ENCODE data around the gene PAIP2. TPM values are rescaled to one million over a fixed set of nuclear protein-coding genes. Genes with fewer than 3 reads are reported as not detected.

The PAIP2 gene
- total and polyA plus RNA-seq, 2 of the 4 experiments (the other 2 are of a cell fraction), result 41.9 to 59.5 TPM

GRCh38 chr5:139369181-139369580 lies 27.5 kb downstream of the PAIP2 start:
- H4K20me1 ChIP-seq (ENCODE audit: insufficient read depth, low read length), result peaks cover 28% of the 10 kb centered on the region; the same call in 1 of the 2 replicates
- no peaks in the 10 kb centered on the region for H3K27me3 ChIP-seq (ENCODE audit: control insufficient read depth, insufficient read depth, low read length)
- in situ Hi-C loops (cut with MboI; ENCODE audit: low sequenced_read_pairs) (no loop called here), intact Hi-C loops (cut with micrococcal nuclease) (no loop called here), dilution Hi-C loops (cut with HindIII; ENCODE audit: low sequenced_read_pairs, unreplicated experiment) (no loop called here)
- no peak overlapping the region for H2BK120ac ChIP-seq (ENCODE audit: low read depth, low read length)
- POLR2A ChIA-PET (ENCODE audit: unreplicated experiment), result no interaction called here
- peaks cover 13 to 49% of the 10 kb centered on the region in 2 experiments for H3K79me1 ChIP-seq (ENCODE audit: low read depth in 1 of 2, low read length in 2 of 2)
- ATAC-seq (ENCODE audit: low read depth) (peak; percentile 93), DNase-seq (peak; percentile 92)
- H3K14ac ChIP-seq (replicated peaks; ENCODE audit: low read depth, low read length), result 0 out of 2 replicates have a peak overlapping the region, but pooled peaks have one; percentile 46
- no peak overlapping the region for H4K91ac ChIP-seq (ENCODE audit: insufficient read depth, low read depth, low read length)
- no peak overlapping the region for H2AK9ac ChIP-seq (replicated peaks; ENCODE audit: low read depth, low read length, poor library complexity)
- no peak overlapping the region for H3K9ac ChIP-seq (ENCODE audit: low read depth, low read length)
- no peak overlapping the region for H3K56ac ChIP-seq (ENCODE audit: extremely low read depth, insufficient read depth, low read length)
- no peak overlapping the region for H3K4ac ChIP-seq (ENCODE audit: low read depth, low read length)
- no peak overlapping the region for H2BK15ac ChIP-seq (ENCODE audit: low read depth, low read length)
- peaks cover 41% of the 10 kb centered on the region for H3K36me3 ChIP-seq (ENCODE audit: control insufficient read depth, insufficient read depth, low read length)
- H3K23ac ChIP-seq (ENCODE audit: low read depth, low read length), result no peak overlapping the region
- H3K4me2 ChIP-seq (ENCODE audit: low read depth, low read length), result peak overlapping the region; percentile 48; the same call in 1 of the 2 replicates
- H2AK5ac ChIP-seq (ENCODE audit: low read depth, low read length), result no peak overlapping the region
- CTCF ChIA-PET, result no interaction called here
- no peak overlapping the region for H4K8ac ChIP-seq (ENCODE audit: low read depth in 2 of 2, low read length in 2 of 2)
- WGBS, 2 experiments (ENCODE audit: extremely low coverage in 2 of 2, insufficient read length in 1 of 2), result no CpG with 5 or more reads among the region's 1 CpG
- H2BK20ac ChIP-seq (ENCODE audit: low read depth, low read length), result no peak overlapping the region
- H3K9me3 ChIP-seq (ENCODE audit: control insufficient read depth, insufficient read depth, low read length), result no peaks in the 10 kb centered on the region
- H4K5ac ChIP-seq (ENCODE audit: low read depth, low read length), result no peak overlapping the region
- no peak overlapping the region for H2AFZ ChIP-seq (replicated peaks; ENCODE audit: low read length, poor library complexity)
- H3K18ac ChIP-seq (ENCODE audit: low read depth, low read length), result no peak overlapping the region
- TF ChIP-seq MAFK (IDR thresholded peaks at IDR 0.05; ENCODE audit: low read depth, low read length), result no peak
- TF ChIP-seq MXI1 (IDR thresholded peaks at IDR 0.05; ENCODE audit: borderline replicate concordance, low read depth, low read length), result no peak
- 0 out of 2 replicates have a peak, but pooled peaks have one; percentile 3 for TF ChIP-seq CEBPB (IDR thresholded peaks at IDR 0.05; ENCODE audit: low read depth, low read length)
- no peak for TF ChIP-seq RAD21 (IDR thresholded peaks at IDR 0.05; ENCODE audit: low read length)
- no peak for TF ChIP-seq ELK1 (IDR thresholded peaks at IDR 0.05; ENCODE audit: borderline replicate concordance, low read depth, low read length)
- TF ChIP-seq CHD1 (IDR thresholded peaks at IDR 0.05; ENCODE audit: low read depth, low read length), result no peak
- TF ChIP-seq, protein P1, sequence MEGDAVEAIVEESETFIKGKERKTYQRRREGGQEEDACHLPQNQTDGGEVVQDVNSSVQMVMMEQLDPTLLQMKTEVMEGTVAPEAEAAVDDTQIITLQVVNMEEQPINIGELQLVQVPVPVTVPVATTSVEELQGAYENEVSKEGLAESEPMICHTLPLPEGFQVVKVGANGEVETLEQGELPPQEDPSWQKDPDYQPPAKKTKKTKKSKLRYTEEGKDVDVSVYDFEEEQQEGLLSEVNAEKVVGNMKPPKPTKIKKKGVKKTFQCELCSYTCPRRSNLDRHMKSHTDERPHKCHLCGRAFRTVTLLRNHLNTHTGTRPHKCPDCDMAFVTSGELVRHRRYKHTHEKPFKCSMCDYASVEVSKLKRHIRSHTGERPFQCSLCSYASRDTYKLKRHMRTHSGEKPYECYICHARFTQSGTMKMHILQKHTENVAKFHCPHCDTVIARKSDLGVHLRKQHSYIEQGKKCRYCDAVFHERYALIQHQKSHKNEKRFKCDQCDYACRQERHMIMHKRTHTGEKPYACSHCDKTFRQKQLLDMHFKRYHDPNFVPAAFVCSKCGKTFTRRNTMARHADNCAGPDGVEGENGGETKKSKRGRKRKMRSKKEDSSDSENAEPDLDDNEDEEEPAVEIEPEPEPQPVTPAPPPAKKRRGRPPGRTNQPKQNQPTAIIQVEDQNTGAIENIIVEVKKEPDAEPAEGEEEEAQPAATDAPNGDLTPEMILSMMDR (conservative IDR thresholded peaks at IDR 0.05; ENCODE audit: low read depth, low read length), result no peak
- no peak for TF ChIP-seq FOS (IDR thresholded peaks at IDR 0.05; ENCODE audit: low read depth, low read length)
- H3K9me1 ChIP-seq (ENCODE audit: insufficient read depth, low read length), result peaks cover 18% of the 10 kb centered on the region
- TSS peak; percentile 86 for BruUV-seq (replicated peaks)
- no peak overlapping the region for H3K27ac ChIP-seq (ENCODE audit: insufficient read depth, low read length)
- peak overlapping the region; percentile 85 for H2BK5ac ChIP-seq (ENCODE audit: low read depth, low read length, poor library complexity, severe bottlenecking)
- no peak overlapping the region for H3K4me3 ChIP-seq (ENCODE audit: insufficient read depth, low read depth, low read length)
- H3K4me1 ChIP-seq (ENCODE audit: control insufficient read depth, insufficient read depth, low read length), result peaks cover 11% of the 10 kb centered on the region

All from IMR-90 (cell line).